Cardiac muscle cell (in vitro differentiated cells and primary cell): ENCODE measurements around the gene SPNS1. TPM values are rescaled to one million over a fixed set of nuclear protein-coding genes. Genes with fewer than 3 reads are reported as not detected.
"Not testable (repeated sequence)": the region's sequence is repeated elsewhere in the genome, so short reads cannot be mapped to it uniquely, and the experiment has no call there.

ENCODE experiments used
- DNase-seq, 2 donors: peaks; one replicate each; pipeline versions ENCODE4 v3.0.0 to v3.0.0-alpha.2; 2010 to 2017; ENCODE audit warnings: low read depth in 1 of 2, low spot score in 1 of 2
- H3K27ac ChIP-seq: fragments of 200-600 bp; sonication (generic); 2 replicates; pipeline ENCODE4 v1.5.1; 2016
- H3K27me3 ChIP-seq: fragments of 200-600 bp; sonication (generic); 2 replicates; pipeline ENCODE4 v1.6.0; 2016; ENCODE audit warnings: control low read depth
- H3K36me3 ChIP-seq: fragments of 200-600 bp; sonication (generic); 2 replicates; pipeline ENCODE4 v1.5.1; 2016; ENCODE audit warnings: control low read depth
- H3K4me1 ChIP-seq: fragments of 200-600 bp; sonication (generic); 2 replicates; pipeline ENCODE4 v1.8.1; 2017; ENCODE audit warnings: low read depth, mild to moderate bottlenecking, mixed run types
- H3K4me3 ChIP-seq: fragments of 200-600 bp; sonication (generic); 2 replicates; pipeline ENCODE4 v1.5.1; 2016; ENCODE audit warnings: mild to moderate bottlenecking
- H3K9me3 ChIP-seq: fragments of 200-600 bp; sonication (generic); 2 replicates; pipeline ENCODE4 v1.5.1; 2017; ENCODE audit warnings: low read depth, mild to moderate bottlenecking, control low read depth
- polyA plus RNA-seq: library from polyadenylated mRNA; unstranded; fragments of >200 nt; fragmentation: Nextera tagmentation; extraction: Ambion mirVana; gene quantifications from 2 replicates; pipeline ENCODE4 v1.2.1, GENCODE V29; 2016
- total RNA-seq: library from RNA; depleted of rRNA; stranded (reverse); fragments of >200 nt; gene quantifications from 2 replicates; pipeline ENCODE4 v1.2.3, GENCODE V29; 2016
- TF ChIP-seq, protein P1 (sequence below): IDR thresholded peaks from 2 replicates; pipeline ENCODE4 v1.5.1; 2012; ENCODE audit warnings: low read depth, mild to moderate bottlenecking, low read length

Gene SPNS1
- total and polyA plus RNA-seq, 2 experiments from 2014 or later, result 54.4 to 98.9 TPM

DNA sequence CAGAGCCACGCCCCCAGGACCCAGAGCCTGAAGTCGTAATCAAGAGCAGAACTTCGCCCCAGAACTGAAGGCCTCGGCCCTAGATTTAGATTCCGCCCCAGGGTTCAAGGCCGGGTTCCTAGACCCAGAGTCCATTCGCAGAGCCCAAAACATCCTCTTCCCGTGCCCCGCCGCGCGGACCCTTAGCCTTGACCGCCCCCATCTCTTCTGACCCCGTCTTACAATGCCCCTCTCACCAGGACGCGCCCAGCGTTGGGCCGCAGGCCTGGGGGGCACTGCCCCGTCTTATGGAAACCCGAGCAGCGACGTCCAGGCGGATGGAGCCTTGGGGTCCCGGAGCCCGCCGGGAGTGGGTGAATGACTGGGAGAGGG lies 37.8 kb upstream of the SPNS1 start:
- no peaks in the 10 kb centered on the region for H3K9me3 ChIP-seq
- H3K27ac ChIP-seq, result no peak overlapping the region
- no peak overlapping the region for H3K4me3 ChIP-seq
- TF ChIP-seq, protein P1, sequence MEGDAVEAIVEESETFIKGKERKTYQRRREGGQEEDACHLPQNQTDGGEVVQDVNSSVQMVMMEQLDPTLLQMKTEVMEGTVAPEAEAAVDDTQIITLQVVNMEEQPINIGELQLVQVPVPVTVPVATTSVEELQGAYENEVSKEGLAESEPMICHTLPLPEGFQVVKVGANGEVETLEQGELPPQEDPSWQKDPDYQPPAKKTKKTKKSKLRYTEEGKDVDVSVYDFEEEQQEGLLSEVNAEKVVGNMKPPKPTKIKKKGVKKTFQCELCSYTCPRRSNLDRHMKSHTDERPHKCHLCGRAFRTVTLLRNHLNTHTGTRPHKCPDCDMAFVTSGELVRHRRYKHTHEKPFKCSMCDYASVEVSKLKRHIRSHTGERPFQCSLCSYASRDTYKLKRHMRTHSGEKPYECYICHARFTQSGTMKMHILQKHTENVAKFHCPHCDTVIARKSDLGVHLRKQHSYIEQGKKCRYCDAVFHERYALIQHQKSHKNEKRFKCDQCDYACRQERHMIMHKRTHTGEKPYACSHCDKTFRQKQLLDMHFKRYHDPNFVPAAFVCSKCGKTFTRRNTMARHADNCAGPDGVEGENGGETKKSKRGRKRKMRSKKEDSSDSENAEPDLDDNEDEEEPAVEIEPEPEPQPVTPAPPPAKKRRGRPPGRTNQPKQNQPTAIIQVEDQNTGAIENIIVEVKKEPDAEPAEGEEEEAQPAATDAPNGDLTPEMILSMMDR, result no peak
- no peak for DNase-seq
- H3K27me3 ChIP-seq, result no peaks in the 10 kb centered on the region
- H3K36me3 ChIP-seq, result no peaks in the 10 kb centered on the region
- H3K4me1 ChIP-seq, result no peaks in the 10 kb centered on the region

DNA sequence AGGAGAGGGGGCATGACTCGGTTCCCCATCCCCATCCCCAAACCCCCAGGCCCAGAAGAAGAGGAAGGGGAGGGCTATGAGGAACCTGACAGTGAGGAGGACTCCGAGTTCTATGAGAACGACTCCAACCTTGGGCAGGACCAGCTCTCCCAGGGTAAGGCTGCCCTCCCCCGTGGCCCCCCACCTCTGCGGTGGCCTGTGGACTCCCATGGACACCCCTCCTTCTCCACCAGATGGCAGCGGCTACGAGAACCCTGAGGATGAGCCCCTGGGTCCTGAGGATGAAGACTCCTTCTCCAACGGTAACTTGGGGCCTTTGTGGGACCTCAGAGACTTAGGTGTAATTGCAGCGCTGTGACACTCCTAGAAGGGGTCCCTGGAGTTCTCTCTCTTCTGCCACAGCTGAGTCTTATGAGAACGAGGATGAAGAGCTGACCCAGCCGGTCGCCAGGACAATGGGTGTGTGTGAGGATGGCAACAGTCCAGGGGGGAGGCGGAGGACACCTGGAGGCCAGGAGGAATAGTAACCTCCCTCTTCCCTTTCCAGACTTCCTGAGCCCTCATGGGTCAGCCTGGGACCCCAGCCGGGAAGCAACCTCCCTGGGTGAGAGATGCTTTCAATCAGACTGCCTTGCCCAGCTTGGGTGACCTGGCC lies 37.2 kb upstream of the SPNS1 start:
- Histone ChIP-seq H3K4me3 (no peak overlapping the region), H3K27me3 (no peaks in the 10 kb centered on the region), H3K36me3 (no peaks in the 10 kb centered on the region), H3K9me3 (no peaks in the 10 kb centered on the region), H3K27ac (no peak overlapping the region), H3K4me1 (no peaks in the 10 kb centered on the region)
- TF ChIP-seq, protein P1, result no peak
- no peak for DNase-seq

DNA sequence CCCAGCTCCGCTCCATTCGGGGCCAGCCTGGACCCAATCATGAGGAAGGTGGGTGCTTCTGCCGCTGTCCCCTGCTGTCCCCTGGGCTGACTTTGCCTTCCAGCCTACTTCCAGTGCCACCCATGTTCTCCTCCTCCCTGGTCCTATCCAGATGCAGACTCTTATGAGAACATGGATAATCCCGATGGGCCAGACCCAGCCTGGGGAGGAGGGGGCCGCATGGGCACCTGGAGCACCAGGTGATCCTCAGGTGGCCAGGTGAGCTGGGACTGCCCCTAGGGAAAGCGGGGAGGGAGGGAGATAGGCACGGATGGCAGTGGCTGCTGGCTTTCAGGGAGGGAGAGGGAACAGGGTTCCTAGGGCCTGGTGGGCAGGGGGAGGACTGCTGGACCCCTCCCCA lies 35.9 kb upstream of the SPNS1 start:
- no peaks in the 10 kb centered on the region for H3K27me3 ChIP-seq
- no peak for DNase-seq
- no peaks in the 10 kb centered on the region for H3K4me1 ChIP-seq
- TF ChIP-seq, protein P1, result no peak
- no peaks in the 10 kb centered on the region for H3K36me3 ChIP-seq
- H3K4me3 ChIP-seq, result no peak overlapping the region
- no peaks in the 10 kb centered on the region for H3K9me3 ChIP-seq
- no peak overlapping the region for H3K27ac ChIP-seq

DNA sequence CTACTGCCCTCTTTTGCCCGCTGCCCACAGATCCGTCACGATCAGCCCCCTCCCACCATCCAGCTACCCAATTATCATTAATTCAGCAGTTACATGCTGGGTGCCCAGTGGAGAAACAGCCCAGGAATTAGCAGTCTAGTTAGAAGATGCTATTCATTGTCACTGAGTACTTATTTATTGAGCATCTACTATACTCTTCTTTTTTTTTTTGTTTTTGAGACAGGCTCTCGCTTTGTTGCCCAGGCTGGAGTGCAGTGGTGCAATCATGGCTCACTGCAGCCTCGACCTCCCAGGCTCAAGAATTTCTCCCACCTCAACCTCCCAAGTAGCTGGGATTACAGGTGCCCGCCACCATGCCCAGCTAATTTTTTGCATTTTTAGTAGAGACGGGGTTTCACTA lies 34.8 kb upstream of the SPNS1 start:
- not testable (repeated sequence) for H3K9me3 ChIP-seq, H3K27ac ChIP-seq, DNase-seq, H3K27me3 ChIP-seq, H3K36me3 ChIP-seq, H3K4me1 ChIP-seq, H3K4me3 ChIP-seq

DNA sequence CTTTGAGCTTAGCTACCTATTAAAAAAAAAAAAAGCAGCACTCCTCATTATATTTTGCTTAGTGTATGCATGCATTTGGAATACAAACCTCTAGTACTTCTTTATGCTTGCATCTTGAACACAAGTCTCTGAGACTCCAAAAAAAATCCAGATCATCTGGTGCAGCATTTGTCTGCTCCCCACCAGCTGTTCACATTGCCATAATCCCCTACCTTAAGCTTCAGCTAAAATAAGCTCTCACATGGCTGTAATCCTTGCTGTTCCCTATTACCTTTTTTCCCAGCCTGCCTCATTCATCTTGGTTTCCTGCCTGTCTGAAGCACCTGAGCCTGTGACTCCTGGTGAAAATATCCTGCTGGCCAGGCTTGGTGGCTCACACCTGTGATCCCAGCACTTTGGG lies 31.3 kb upstream of the SPNS1 start:
- DNase-seq, result no peak
- Histone ChIP-seq H3K4me1 (no peaks in the 10 kb centered on the region), H3K4me3 (no peak overlapping the region), H3K9me3 (no peaks in the 10 kb centered on the region), H3K36me3 (no peaks in the 10 kb centered on the region), H3K27ac (no peak overlapping the region), H3K27me3 (no peaks in the 10 kb centered on the region)
- TF ChIP-seq, protein P1, result no peak

DNA sequence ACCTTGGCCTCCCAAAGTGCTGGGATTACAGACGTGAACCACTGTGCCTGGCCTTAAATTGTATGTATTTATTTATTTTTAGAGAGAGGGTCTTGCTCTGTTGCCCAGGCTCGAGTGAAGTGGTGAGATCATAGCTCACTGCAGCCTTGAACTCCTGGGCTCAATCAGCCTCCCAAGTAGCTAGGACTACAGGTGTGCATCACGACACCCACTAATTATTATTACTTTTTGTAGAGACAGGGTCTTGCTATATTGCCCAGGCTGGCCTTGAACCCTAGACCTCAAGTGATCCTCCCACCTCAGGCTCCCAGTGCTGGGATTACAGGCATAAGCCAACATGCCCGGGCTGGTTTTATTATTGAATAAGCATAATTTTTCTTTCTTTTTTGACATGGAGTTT lies 27.9 kb upstream of the SPNS1 start:
- TF ChIP-seq, protein P1, result no peak
- Histone ChIP-seq H3K27me3 (no peaks in the 10 kb centered on the region), H3K36me3 (no peaks in the 10 kb centered on the region), H3K27ac (no peak overlapping the region), H3K4me1 (peaks cover 1% of the 10 kb centered on the region), H3K4me3 (no peak overlapping the region), H3K9me3 (no peaks in the 10 kb centered on the region)
- DNase-seq, result no peak
